ENCODE results near the gene PREX1. TPM values are rescaled to one million over a fixed set of nuclear protein-coding genes. Genes with fewer than 3 reads are reported as not detected.

PREX1 gene
- total RNA-seq, 1 donor from 2014 or later: 248 TPM

- peaks cover 72% of the 10 kb centered on the region for H3K36me3 Mint-ChIP-seq (ENCODE audit: low read depth, unreplicated experiment)
- no peaks in the 10 kb centered on the region for H3K9me3 Mint-ChIP-seq (ENCODE audit: unreplicated experiment)
- H3K27ac Mint-ChIP-seq (ENCODE audit: unreplicated experiment): no peak overlapping the region
These were observed 104.2 kb downstream of the PREX1 start for GRCh38 chr20:48723308-48724264.

GRCh38 chr20:48722737-48723191, 105.0 kb downstream of the PREX1 start:
- peaks cover 31% of the 10 kb centered on the region for H3K27me3 Mint-ChIP-seq (ENCODE audit: unreplicated experiment)

More at GRCh38 chr20:48723308-48724264, 104.2 kb downstream of the PREX1 start:
- no peak overlapping the region for H3K4me3 Mint-ChIP-seq (ENCODE audit: unreplicated experiment)
- H3K4me1 Mint-ChIP-seq (ENCODE audit: unreplicated experiment): peaks cover 31% of the 10 kb centered on the region
- H3K27me3 Mint-ChIP-seq (ENCODE audit: unreplicated experiment): peaks cover 33% of the 10 kb centered on the region
- no peak for TF ChIP-seq CTCF (IDR thresholded peaks at IDR 0.05; ENCODE audit: unreplicated experiment)
- DNase-seq (ENCODE audit: low spot score): no peak

GRCh38 chr20:48722002-48722731, 105.6 kb downstream of the PREX1 start:
- Mint-ChIP-seq H3K9me3 (ENCODE audit: unreplicated experiment) (no peaks in the 10 kb centered on the region), H3K4me3 (ENCODE audit: unreplicated experiment) (peak overlapping the region; percentile 71), H3K36me3 (ENCODE audit: low read depth, unreplicated experiment) (peaks cover 63% of the 10 kb centered on the region), H3K27ac (ENCODE audit: unreplicated experiment) (peak overlapping the region; percentile 49), H3K27me3 (ENCODE audit: unreplicated experiment) (peaks cover 31% of the 10 kb centered on the region), H3K4me1 (ENCODE audit: unreplicated experiment) (peaks cover 43% of the 10 kb centered on the region)
- no peak for TF ChIP-seq CTCF (IDR thresholded peaks at IDR 0.05; ENCODE audit: unreplicated experiment)
- DNase-seq (ENCODE audit: low spot score): no peak

More at GRCh38 chr20:48722737-48723191, 105.0 kb downstream of the PREX1 start:
- TF ChIP-seq CTCF (IDR thresholded peaks at IDR 0.05; ENCODE audit: unreplicated experiment): no peak
- DNase-seq (ENCODE audit: low spot score): no peak
- H3K4me3 Mint-ChIP-seq (ENCODE audit: unreplicated experiment): no peak overlapping the region
- H3K4me1 Mint-ChIP-seq (ENCODE audit: unreplicated experiment): peaks cover 37% of the 10 kb centered on the region
- peaks cover 67% of the 10 kb centered on the region for H3K36me3 Mint-ChIP-seq (ENCODE audit: low read depth, unreplicated experiment)
- no peak overlapping the region for H3K27ac Mint-ChIP-seq (ENCODE audit: unreplicated experiment)
- H3K9me3 Mint-ChIP-seq (ENCODE audit: unreplicated experiment): no peaks in the 10 kb centered on the region

- peaks cover 46% of the 10 kb centered on the region for H3K4me1 Mint-ChIP-seq (ENCODE audit: unreplicated experiment)
- H3K36me3 Mint-ChIP-seq (ENCODE audit: low read depth, unreplicated experiment): peaks cover 57% of the 10 kb centered on the region
- TF ChIP-seq CTCF (IDR thresholded peaks at IDR 0.05; ENCODE audit: unreplicated experiment): no peak
- peak overlapping the region; percentile 37 for H3K4me3 Mint-ChIP-seq (ENCODE audit: unreplicated experiment)
- peaks cover 28% of the 10 kb centered on the region for H3K27me3 Mint-ChIP-seq (ENCODE audit: unreplicated experiment)
- no peaks in the 10 kb centered on the region for H3K9me3 Mint-ChIP-seq (ENCODE audit: unreplicated experiment)
- H3K27ac Mint-ChIP-seq (ENCODE audit: unreplicated experiment): no peak overlapping the region
- DNase-seq (ENCODE audit: low spot score): no peak
These were observed 106.3 kb downstream of the PREX1 start for GRCh38 chr20:48721324-48722001.
